A549 treated with ZK216348 at 1 μM for 4 hours (cell line): ENCODE measurements around the gene DNAJC4. TPM values are rescaled to one million over a fixed set of nuclear protein-coding genes. Genes with fewer than 3 reads are reported as not detected.

ENCODE experiments used
- total RNA-seq: library from RNA; stranded (reverse); fragments of 200-300 nt; extraction: Qiagen RNA extraction; gene quantifications from 5 replicates; pipeline ENCODE4 v1.2.3, GENCODE V29; 2022; ENCODE audit warnings: low read depth

Gene DNAJC4
- total RNA-seq, result 12.1 to 26.8 TPM (median 22.3 TPM) in 5 replicates

GRCh38 chr11:64230171-64230984 is at the start of gene DNAJC4:
Gene DNAJC4, plus strand, starts transcription at chr11:64230548. Its CDS starts 307 bp downstream, at chr11:64230855.

GRCh38 chr11:64185693-64186491 is 44.5 kb upstream of the DNAJC4 start, which contains the start of gene STIP1:
Gene STIP1, plus strand, starts transcription at chr11:64186171. Its CDS starts 91 bp downstream, at chr11:64186262.

GRCh38 chr11:64206457-64207255 is 23.7 kb upstream of the DNAJC4 start, which contains the start of gene FERMT3:
Gene FERMT3, plus strand, starts transcription at chr11:64206721. Its CDS starts 644 bp downstream, at chr11:64207365.

GRCh38 chr11:64225608-64226506 is 4.5 kb upstream of the DNAJC4 start, which contains the start of the genes NUDT22 and TRPT1:
Gene NUDT22, plus strand, starts transcription at chr11:64226274. Its CDS starts 379 bp downstream, at chr11:64226653.
Gene TRPT1, minus strand, starts transcription at chr11:64226186. Its CDS starts 326 bp downstream, at chr11:64225860.

GRCh38 chr11:64233913-64234586 is 3.7 kb downstream of the DNAJC4 start, which contains the start of gene VEGFB:
Gene VEGFB, plus strand, starts transcription at chr11:64234584. Its CDS starts 250 bp downstream, at chr11:64234834.

GRCh38 chr11:64240435-64241240 is 10.3 kb downstream of the DNAJC4 start, which contains the start of gene FKBP2:
Gene FKBP2, plus strand, starts transcription at chr11:64241095. Its CDS starts 1,293 bp downstream, at chr11:64242388.

GRCh38 chr11:64246871-64247728 is 16.8 kb downstream of the DNAJC4 start, which contains the start of gene PPP1R14B:
Gene PPP1R14B, minus strand, starts transcription at chr11:64246943. Its CDS starts 270 bp downstream, at chr11:64246673.

GRCh38 chr11:64251016-64251752 is 20.8 kb downstream of the DNAJC4 start, which contains the start of gene PLCB3:
Gene PLCB3, plus strand, starts transcription at chr11:64251530. Its CDS starts 120 bp downstream, at chr11:64251650.

Other genes starting within 250 kb of the DNAJC4 start
- gene OTUB1, start 244.1 kb upstream of the DNAJC4 start, total RNA-seq, result 88.2 to 125 TPM (median 122 TPM) in 5 replicates
- 0.06 TPM in 1 of 5 replicates, not detected in the others for gene FLRT1, start 194.6 kb upstream of the DNAJC4 start, total RNA-seq
- gene MACROD1, start 64.4 kb upstream of the DNAJC4 start, total RNA-seq, result 9.5 to 14.4 TPM (median 13.0 TPM) in 5 replicates
- gene STIP1, start 44.4 kb upstream of the DNAJC4 start, total RNA-seq, result 249 to 284 TPM (median 272 TPM) in 5 replicates
- 0.53 to 2.7 TPM (median 1.2 TPM) in 5 replicates for gene FERMT3, start 23.8 kb upstream of the DNAJC4 start, total RNA-seq
- 18.0 to 27.2 TPM (median 23.8 TPM) in 5 replicates for gene TRPT1, start 4.4 kb upstream of the DNAJC4 start, total RNA-seq
- 20.7 to 41.6 TPM (median 34.8 TPM) in 5 replicates for gene NUDT22, start 4.3 kb upstream of the DNAJC4 start, total RNA-seq
- 40.1 to 48.1 TPM (median 46.3 TPM) in 5 replicates for gene VEGFB, start 4.0 kb downstream of the DNAJC4 start, total RNA-seq
- 108 to 148 TPM (median 136 TPM) in 5 replicates for gene FKBP2, start 10.5 kb downstream of the DNAJC4 start, total RNA-seq
- 246 to 415 TPM (median 401 TPM) in 5 replicates for gene PPP1R14B, start 16.4 kb downstream of the DNAJC4 start, total RNA-seq
- gene PLCB3, start 21.0 kb downstream of the DNAJC4 start, total RNA-seq, result 13.3 to 27.3 TPM (median 21.8 TPM) in 5 replicates
- gene BAD, start 54.1 kb downstream of the DNAJC4 start, total RNA-seq, result 62.2 to 102 TPM (median 89.6 TPM) in 5 replicates
- 22.6 to 54.3 TPM (median 48.3 TPM) in 5 replicates for gene GPR137, start 55.3 kb downstream of the DNAJC4 start, total RNA-seq
- 0.12 to 0.21 TPM (median 0.20 TPM) in 3 of 5 replicates, not detected in the others for gene KCNK4, start 60.8 kb downstream of the DNAJC4 start, total RNA-seq
- 1.7 to 2.4 TPM (median 2.3 TPM) in 5 replicates for gene CATSPERZ, start 69.8 kb downstream of the DNAJC4 start, total RNA-seq
- 33.2 to 63.8 TPM (median 61.7 TPM) in 5 replicates for gene ESRRA, start 75.0 kb downstream of the DNAJC4 start, total RNA-seq
- 382 to 473 TPM (median 414 TPM) in 5 replicates for gene TRMT112, start 87.0 kb downstream of the DNAJC4 start, total RNA-seq
- gene PRDX5, start 87.6 kb downstream of the DNAJC4 start, total RNA-seq, result 321 to 507 TPM (median 466 TPM) in 5 replicates
- 9.6 to 15.0 TPM (median 10.9 TPM) in 5 replicates for gene CCDC88B, start 109.7 kb downstream of the DNAJC4 start, total RNA-seq
- 41.2 to 70.0 TPM (median 65.4 TPM) in 5 replicates for gene RPS6KA4, start 128.6 kb downstream of the DNAJC4 start, total RNA-seq